GM18507 (cell line): ENCODE results near the gene SLC8B1.

Experiments used
- DNase-seq: peaks from one replicate; pipeline ENCODE4 v3.0.0; 2011; ENCODE audit warnings: low read depth; ENCODE audit not compliant: insufficient read length; ENCODE audit errors: extremely low spot score
- FAIRE-seq: peaks from 2 replicates; lab custom pipeline; 2011; peaks lifted over from hg19 to GRCh38; lab: Jason Lieb, UNC

Gene SLC8B1

DNA sequence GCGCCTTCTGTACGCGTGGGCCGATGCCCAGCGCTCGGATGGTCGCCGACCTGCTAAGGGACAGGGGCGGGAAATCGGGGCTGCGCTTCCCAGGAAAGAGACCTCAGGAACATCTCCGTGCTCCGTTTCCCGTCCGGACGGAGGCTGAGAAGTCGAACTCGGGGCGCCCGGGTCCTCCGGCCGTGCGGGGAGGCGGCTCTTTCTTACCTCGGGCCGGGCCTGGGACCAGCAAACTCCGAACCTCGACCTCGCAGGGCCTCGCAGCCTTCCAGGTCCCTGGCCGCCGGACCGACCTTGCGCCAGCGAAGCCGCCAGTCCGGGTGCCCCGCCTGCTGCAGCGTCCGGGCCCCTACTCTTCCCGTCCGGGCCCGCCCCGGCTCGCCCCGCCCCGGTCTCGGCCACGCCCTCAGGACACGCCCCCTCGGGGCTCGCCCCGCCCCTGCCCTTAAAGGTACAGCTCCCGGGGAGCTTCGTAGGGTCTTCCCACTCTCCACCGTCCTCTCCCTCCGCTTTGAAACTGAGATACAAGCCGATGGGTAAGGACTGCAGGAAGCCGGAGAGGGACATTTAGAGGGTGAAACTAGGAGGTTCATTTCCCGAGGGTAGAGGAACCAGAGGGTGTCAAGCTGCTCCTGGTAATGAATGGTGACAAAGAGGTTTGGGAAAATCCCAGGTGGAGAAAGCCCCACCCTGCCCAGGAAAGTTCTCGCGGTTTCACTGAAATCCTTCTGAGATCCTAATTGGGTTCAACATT is at the start of gene SLC8B1:
Gene SLC8B1 (minus strand): TSS at position 324 of the 754 bp plus-strand sequence. CDS start 2,231 bp downstream, outside the sequence.
- FAIRE-seq = peak; percentile 73
- DNase-seq = peak; percentile 89

GRCh38 chr12:113382206-113382605 is 47.3 kb upstream of the SLC8B1 start:
- FAIRE-seq (no peak), DNase-seq (no peak)

DNA sequence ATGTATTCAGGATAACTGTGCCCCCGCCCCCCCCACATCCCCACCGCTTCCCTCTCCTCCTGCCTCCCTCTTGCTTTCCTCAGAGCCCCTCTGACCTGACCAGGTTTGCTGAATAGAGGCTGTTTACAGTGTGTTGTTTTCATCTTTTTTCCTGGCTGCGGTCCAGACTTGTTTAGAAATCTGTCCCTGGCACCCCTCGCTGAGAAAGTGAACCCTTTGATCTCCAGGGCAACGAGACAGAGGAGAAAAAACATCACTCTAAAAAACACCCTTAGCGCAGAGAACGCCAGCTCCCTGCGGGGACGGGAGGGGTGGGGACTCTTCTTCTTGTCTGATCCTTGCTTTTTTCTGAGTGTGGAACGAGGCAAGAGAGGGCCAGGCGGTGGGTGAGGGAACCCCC is 46.3 kb upstream of the SLC8B1 start:
- no peak for FAIRE-seq
- no peak for DNase-seq

- DNase-seq = no peak
- no peak for FAIRE-seq
Observed at GRCh38 chr12:113378291-113378690, 43.4 kb upstream of the SLC8B1 start.

- FAIRE-seq = no peak
- no peak for DNase-seq
Observed at GRCh38 chr12:113374823-113375428, 40.0 kb upstream of the SLC8B1 start.

GRCh38 chr12:113373969-113374368 is 39.1 kb upstream of the SLC8B1 start:
- no peak for DNase-seq
- FAIRE-seq = no peak

DNA sequence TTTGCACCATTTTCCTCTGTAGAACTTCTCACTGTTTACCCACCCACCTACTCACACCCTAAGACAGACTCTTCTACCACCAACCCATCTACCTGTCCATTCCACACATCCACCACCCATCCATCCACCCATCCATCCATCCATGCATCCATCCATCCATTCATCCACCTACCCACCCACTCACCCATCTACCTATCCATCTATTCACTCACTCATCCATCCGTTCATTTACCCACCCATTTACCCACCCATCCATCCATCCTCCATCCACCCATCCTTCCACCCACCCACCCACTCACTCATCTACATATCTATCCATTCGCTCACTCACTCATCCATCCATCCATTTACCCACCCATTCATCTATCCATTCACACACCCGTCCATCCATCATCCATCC is 38.5 kb upstream of the SLC8B1 start:
- FAIRE-seq = no peak
- DNase-seq = no peak

DNA sequence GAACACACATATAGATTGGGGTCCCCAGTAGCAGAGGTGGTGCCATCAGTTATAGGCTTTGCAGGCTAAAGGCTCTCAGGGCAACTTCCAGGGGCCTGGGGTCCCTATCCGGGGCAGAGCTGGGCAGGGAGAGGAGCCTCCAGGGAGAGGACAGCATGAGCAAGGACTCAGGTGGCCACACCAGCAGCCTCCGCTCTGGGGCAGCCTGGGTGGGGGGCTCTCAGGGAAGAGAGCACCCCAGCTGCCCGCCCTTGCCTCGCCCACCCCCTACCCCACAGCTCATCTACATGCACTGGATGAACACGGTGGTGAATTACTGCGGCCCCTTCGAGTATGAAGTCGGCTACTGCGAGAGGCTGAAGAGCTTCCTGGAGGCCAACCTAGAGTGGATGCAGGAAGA is 37.5 kb upstream of the SLC8B1 start:
- no peak for FAIRE-seq
- DNase-seq = no peak

- DNase-seq = no peak
- no peak for FAIRE-seq
Observed at GRCh38 chr12:113371808-113372207, 36.9 kb upstream of the SLC8B1 start.

DNA sequence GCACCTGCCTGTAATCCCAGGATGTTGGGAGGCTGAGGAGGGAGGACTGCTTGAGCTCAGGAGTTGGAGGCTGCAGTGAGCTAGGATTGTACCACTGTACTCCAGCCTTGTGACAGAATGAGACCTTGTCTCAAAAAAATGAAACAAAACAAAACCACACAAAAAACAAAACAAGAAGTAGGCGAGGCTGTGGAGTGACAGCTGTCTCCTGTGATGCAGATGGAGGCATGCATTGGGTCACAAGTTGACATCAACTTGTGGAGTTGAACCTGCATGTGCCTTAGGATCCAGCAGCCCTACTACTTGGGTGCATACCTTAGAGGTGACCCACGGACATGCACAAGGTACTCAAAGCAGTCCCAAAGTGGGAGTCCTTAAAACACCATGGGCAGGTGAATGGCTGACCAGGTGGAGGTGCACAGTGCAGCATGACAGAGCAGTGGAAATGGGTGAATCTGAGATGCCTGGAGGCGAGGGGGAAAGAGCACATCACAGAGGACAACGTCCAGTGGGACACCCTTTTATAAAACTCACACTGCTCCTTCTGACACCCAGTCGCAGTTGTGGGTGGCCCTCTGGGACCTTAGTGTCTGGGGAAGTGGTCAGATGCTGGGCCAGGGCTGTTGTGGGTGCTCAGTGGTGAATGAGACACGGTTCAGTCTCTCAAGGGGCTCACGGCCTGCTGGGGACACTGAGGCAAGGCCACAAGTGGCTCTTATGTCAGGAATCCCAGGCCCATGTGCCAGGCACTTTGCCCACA is 36.2 kb upstream of the SLC8B1 start:
- no peak for DNase-seq
- FAIRE-seq = no peak

- FAIRE-seq (no peak), DNase-seq (no peak)
Observed at GRCh38 chr12:113369391-113369985, 34.6 kb upstream of the SLC8B1 start.

DNA sequence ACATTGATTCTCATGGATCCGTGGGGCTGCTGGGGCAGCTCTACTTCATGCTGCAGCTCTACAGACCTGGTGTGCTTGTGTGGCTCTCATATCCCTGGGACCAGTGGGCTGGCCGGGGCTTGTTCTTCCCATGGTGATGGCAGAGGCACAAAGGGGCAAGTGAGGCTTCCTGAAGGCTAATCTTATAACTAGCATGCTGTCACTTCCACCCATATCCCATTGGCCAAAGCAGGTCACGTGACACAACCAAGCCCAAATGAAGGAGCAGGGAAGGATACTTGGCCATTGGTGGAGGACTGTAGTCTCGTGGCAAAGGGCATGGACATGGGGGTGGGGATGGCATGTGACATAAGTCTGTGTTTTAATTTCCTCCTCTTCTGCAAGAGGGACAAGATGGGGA is 33.4 kb upstream of the SLC8B1 start:
- FAIRE-seq (no peak), DNase-seq (no peak)

- FAIRE-seq (no peak), DNase-seq (no peak)
Observed at GRCh38 chr12:113366827-113367226, 31.9 kb upstream of the SLC8B1 start.

GRCh38 chr12:113365639-113366395 is 30.9 kb upstream of the SLC8B1 start:
- FAIRE-seq = no peak
- DNase-seq = no peak

DNA sequence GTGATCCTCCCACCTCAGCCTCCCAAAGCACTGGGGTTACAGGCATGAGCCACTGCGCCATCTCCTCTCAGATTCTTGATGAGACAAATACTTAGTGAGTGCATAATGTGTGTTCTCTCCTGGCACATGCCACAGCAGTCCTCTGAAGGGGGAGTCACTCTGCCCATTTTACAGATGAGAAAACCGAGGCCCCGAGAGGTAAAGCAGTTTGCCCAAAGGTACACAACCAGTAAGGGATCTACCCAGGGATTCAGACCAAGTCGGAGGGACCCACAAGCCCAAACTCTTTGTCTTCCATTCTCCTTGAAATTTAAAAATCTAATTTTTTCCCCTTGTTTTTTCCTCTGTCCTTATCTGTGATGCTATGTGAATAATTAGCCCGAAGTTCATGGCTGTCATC is 29.8 kb upstream of the SLC8B1 start:
- FAIRE-seq = no peak
- no peak for DNase-seq

DNA sequence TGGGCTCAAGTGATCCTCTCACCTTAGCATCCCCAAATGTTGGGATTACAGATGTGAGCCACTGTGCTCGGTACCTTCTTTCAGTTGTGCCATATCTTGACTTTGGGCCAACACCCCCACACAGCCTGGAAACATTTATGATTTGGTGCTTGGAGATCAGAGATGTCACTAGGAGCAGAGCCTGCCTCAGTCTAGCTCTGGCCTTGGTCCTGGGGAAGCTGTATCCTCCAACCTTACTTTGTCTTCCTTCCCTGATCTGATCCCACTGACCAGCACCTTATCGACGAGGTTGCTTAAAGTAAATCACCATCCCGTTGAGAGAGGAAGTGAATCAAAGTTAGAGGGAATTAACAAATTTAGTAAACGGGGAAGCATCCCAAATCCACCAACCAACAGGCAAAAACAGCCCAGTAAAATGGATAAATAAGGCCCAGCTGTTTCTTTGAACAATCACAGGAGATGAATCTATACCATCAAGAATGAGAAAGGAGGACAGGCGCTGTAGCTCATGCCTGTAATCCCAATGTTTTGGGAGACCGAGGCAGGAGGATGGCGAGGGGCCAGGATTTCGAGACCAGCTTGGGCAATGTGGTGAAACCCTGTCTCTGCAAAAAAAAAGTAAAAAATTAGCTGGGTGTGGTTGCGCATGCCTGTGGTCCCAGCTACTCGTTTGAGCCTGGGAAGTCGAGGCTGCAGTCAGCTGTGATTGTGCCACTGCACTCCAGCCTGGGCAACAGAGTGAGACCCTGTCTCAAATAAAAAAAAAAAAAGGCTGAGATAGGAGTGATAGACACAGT is 26.9 kb upstream of the SLC8B1 start:
- no peak for FAIRE-seq

DNA sequence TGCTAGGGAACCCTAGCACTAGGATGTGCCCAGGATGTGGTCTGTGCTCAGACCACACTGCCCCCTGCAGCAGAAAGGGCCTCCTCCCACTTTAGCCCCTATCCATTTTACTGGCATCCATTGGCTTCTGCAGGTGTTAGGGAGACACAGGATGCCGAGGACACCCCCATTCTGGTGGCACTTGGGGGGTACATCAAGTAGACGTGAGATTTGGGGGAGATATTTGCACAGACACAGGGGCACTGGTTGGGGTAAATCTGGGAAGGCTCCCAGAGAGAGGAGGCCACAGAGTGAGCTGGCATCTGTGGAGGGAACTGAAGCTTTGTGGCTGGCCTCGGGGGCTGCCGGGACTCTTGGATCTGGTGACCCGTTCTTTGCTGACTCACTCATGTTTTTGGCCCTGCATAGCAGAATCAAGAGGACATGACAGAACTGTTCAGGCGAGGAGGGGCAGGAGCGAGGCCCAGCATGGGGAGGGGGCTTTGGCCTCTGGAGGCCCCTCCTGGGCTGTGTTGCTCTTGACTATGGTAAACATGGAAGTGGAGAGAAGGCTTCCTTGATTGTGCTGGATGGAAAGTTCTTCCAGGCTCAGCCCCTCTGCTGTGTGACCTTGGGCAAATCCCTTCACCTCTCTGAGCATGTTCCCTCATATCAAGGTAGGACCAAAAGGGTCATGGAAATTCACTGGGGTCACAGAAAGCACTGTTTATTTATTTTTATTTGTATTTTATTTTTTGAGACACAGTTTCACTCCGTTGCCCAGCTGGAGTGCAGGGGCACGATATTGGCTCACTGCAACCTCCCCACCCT is 25.2 kb upstream of the SLC8B1 start:
- DNase-seq (no peak), FAIRE-seq (no peak)

More for the DNA sequence above, 26.9 kb upstream of the SLC8B1 start:
- no peak for DNase-seq
